ELR (cell line): Measurements from ENCODE around the gene C11orf91.
"Not testable (repeated sequence)": the region's sequence is repeated elsewhere in the genome, so short reads cannot be mapped to it uniquely, and the experiment has no call there.

Source experiments
- DNase-seq: peaks from one replicate; pipeline ENCODE4 v3.0.0-alpha.2; 2015; ENCODE audit warnings: low read depth

Gene C11orf91

DNA sequence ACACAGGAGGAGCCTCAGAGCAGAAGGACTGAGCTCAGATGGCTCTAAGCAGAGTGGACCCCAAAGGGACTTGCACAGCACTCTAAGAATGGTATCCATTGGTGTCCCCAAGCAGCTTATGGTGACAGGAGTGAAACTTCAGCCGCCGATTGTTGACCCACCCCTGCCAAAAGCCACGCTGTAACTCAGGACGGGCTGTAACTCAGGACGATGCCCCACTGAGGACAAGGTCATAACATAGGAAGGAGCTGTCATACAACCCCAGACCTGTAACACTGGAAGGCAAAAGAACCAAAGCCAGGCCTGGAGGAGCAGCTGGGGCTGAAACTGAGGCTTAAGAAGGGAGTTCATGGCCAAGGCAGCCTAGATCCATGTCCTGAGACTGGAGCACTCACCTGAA lies 21.4 kb upstream of the C11orf91 start:
- no peak for DNase-seq

DNA sequence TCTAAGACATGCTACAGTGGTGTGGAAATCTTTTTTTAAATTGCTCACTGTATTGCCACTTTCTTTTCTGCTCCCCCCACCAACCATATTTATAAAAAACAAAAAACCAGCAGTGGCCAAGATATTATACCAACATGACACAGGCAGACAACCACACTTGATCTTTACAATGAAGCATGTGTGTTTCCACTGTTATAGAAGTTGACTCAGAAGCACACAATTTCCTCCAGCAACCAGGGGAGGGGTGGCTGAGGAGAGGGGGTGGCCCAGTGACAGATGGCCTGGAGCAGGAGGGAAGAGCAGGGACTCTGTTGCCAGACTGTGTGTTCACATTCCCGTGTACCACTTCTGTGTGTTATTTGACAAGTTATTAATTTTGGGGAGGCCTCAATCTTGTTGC lies 20.8 kb upstream of the C11orf91 start:
- DNase-seq: peak; percentile 85

DNA sequence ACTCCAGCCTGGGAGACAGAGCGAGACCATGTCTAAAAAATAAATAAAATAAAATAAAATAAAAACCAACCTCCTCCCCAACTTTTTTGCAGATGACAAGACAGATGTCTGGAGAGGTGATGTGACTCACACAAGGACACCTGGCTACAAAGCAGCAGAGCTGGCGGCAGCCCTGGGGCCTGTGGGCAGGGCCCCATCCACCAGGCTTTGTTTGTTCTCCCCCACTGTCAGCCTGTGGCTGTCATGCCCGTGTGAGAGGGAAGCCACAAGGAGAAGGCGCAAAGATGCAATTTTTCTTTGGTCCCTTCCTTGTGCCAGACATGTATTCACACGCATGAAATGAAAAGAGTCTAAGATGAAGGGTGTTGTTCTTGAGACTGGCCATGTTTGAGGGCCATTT lies 19.0 kb upstream of the C11orf91 start:
- no peak for DNase-seq

DNA sequence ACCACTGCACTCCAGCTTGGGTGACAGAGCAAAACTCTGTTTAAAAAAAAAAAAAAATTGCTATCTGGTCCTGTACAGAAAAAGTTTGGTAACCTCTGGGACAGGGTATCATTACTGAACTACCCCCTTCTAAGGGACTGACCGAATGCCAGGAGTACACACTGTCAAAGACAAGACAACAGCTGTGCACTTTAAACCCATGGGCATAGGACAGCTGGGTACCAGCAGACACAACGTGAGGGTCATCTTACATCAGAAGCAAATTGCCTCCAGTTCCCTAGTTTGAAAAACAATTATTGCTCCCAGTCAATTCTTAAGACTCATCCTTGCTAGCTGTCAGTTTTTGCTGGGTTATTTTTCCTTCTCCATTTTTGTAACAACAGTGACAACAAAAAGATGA lies 17.8 kb upstream of the C11orf91 start:
- no peak for DNase-seq

DNA sequence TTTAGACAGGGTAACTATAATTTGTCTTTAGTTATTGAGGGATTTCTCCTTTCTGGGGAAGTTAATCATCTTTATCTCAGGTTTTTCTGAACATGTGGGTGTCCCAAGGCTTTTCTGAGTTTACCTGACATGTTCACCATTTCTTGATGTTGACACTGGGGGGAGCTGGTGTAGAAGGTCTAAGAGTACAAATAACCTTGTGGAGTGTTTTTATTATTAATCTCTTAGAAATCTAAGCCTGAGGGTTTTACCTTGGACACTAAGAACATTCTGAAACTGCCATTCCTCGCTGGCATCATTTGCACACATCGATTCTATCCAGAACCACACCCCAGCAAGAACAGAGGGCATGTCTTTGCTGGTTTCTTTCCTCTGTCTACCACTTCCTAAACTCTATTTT lies 15.6 kb upstream of the C11orf91 start:
- DNase-seq: peak; percentile 76

DNA sequence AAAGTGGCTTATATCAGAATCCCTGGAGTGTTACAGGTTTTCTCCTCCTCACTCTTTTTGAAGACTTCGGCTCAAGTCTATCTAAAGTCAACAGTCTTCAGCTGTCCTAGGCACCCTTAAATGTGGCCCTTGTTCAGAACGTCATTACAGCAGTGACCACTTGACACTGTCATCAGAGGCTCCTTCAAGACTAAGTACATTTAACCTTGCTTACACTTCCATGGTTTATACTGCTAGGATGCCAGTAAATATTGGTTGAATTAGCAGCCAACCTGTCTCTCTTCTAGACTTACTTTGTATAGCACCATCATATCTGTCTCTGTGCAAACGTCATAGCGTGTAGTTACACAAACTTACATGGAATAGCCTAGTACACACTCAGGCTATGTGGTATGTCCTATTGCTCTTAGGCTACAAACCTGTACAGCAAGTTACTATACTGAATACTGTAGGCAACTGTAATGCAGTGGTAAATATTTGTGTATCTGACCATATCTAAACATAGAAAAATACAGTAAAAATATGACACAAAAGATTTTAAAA lies 13.3 kb upstream of the C11orf91 start:
- no peak for DNase-seq

DNA sequence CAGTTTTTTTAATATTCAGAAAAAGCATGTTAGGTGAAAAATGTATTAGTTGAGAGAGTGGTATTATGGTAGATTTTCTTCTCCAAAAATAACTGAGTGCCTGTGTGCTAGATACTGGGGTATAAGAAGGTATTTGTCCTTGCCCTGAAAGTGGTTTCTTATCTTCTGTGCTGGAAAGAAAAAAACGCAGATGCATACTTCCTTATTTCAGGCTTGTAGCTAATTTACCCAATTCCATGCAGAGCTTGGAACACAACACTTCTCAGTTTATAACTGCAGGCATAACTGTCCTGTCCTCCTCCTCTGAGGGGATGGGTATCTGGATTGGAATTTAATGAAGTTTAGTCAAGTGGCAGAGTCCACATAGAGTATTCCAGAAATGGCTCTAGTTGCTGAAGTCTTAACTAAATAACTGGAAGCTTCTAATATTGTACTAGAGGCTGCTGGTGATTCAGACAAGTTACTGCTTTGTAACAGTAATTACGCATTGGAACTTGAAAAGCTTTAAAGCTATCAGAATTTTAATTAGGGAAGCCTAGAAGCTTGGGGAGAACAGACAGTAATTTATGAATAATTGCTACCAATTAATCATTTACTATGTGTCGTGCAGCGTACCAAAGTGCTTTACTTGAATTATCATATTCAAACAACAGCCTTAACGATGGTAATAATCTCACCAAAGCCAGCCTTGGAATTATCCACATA lies 12.7 kb upstream of the C11orf91 start:
- DNase-seq: no peak

DNA sequence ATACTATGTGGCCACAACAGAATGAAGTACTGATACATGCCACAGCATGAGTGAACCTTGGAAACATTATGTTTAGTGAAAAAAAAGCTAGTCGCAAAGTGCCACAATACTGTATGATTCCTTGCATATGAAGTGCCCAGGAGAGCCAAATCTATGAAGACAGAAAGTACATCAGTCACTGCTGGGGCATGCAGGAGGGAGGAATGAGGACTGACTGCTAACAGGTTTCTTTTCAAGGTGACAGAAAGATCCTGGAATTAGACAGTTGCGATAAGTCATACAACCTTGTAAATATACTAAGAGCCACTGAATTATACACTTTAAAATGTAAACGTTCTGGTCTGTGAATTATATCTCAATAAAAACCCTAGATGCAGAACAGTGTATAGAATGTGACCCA lies 11.8 kb upstream of the C11orf91 start:
- DNase-seq: no peak

DNA sequence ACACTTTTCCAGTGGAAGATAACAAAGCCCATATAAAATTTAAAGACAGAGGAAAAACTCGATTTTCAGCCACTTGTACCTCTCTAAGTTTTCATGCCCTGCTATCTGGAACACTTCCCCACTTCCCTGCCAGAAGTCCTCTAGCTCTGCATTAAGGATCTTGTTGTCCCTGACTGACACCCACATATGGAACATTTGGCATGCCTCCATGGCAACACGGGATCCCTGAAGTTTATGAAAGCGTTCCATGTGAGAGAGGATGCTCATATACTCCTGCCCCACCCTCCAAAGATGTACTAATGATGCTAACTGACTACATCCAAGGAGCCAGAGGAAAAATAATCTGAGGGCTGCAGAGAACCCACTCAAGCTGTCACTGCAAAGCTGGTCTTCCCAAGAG lies 8.8 kb upstream of the C11orf91 start:
- no peak for DNase-seq

DNA sequence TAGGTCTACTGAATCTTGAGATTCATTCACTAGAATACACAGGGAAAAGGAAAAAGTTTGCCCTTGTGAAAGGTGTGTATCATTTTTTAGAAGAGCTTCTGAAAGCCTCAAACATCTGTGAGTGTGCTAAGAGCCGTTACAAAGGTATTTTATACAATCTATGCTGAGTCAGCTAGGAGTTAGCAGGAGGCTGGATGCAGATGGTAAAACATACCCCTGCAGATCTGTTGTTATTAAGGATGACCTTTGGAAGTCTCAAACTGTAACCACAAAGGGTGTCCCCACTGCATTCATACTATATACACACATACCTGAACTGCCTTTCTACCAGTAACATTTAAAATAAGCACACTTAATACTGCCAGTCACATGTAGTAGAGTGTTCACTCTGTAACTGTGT lies 8.4 kb upstream of the C11orf91 start:
- no peak for DNase-seq

DNA sequence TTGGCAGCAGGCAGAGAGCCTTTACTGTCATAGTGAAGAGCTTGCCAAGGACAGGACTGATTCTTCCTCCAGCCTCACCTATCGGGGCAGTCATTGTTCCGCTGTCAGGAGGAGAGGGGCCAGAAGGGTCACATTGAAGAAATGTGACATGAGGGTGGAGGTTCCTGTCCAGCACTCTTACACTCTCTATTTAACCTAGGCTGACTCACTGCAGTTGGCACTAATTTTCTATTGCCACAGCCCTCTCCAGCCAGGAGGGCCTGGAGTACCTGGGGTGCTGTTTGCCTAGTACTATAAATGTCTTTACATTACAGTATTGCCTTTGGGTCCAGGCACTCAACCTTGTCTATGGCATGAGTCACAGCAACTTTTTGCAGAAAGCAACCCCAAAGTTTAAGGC lies 7.2 kb upstream of the C11orf91 start:
- not testable (repeated sequence) for DNase-seq

DNA sequence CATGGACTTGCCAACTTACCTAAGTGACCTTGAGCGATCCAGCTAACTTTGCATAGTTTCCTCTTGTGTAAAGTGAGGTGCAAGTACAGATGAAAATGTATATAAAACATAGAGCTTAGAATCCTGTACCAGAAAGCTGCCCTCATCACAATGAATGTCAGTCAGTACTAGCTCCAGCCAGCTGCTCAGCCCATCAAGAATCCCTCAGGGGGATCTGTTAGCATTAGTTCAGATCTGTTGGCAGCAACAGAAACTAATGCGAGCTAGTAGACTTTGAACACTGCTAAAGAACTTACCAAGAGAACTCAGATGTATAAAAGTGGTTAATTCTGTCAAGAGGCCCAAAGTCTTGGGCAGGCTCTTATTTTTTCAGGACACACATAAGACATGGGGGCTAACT lies 6.3 kb upstream of the C11orf91 start:
- DNase-seq: no peak

DNA sequence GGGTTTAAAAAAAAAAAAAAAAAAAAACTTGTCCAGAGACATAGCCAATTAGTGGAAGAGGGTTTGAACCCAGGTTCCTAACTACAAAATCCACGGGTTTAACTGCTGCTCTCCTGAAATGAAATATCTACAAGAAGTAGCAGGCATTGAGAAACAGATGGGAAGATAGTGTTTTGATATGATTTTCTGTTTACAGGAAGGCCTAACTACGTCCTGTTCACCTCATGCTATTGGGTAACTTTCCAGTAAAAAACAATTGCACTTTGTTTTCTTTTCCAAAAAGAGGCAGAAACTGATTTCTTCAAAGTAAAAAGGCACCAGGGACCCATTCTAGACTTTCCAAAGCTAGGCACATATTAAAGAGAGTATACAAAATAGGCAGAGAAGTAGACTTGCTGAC lies 5.9 kb upstream of the C11orf91 start:
- DNase-seq: no peak

DNA sequence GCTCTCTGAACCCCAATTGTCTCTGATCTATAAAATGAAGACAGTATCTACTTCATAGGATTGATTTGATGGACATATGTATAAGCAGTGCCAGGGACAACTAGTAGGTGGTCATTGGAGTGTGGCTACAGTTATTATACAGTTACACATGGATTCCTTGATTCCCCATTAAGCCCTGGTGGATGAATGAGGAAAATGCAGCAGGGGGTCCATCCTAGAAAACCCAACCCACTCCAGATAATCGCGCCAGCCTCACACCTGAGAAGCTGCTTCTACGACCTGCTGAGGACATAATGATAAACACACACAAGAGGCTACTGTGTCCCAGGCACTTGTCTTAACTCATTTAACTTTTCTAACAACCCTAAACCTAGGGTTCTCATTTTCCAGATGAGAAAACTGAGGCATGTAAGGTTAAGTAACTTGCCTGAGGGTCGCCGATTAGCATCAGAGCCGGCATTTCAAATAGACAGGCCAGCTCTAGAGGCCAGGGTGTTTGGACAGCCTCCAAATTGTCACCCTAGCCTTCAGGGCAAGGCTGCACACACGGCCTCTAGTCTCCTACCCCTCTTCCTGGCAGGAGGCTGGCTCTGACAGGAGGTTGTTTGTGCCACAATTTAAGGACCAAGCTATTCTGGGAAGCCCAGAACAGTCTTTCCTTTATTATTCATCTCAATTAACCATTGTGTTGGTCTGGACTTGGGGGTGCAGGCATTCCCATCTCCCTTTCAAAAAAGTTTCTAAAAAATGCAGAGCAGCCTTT lies 3.8 kb upstream of the C11orf91 start:
- peak; percentile 35 for DNase-seq

DNA sequence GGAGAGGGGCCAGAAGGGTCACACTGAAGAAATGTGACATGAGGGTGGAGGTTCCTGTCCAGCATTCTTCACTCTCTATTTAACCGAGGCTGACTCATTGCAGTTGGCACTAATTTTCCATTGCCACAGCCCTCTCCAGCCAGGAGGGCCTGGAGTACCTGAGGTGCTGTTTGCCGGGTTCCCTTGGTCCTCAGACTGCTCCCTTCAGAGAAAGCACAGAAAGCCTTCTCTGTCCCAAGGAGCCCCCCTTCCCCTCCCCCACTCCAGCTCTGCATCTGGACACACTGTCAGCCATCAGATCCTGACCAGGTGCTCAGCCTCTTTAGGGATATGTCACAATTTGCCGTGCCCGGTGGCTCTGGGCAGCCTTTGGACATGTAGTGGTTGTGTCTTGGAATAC lies 3.2 kb upstream of the C11orf91 start:
- DNase-seq: peak; percentile 53

DNA sequence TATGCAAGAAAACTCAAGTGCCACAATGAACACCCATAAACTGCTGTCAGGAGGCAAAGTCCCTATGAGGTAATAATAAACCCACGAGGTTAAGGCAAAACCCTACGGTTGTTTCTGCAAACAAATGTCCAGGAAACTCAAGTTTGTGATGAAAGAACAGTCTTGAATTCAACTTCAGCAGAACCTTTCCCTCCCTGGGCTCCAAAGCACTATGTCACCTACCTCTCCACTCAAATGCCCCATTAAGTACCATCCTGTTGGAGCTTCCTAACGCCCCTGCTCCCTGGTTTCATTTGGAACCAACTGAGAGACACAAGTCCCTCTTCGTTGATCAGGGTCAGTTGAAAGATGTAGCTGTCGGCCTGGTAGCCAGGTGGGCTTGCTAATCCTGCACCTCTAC lies 2.6 kb upstream of the C11orf91 start:
- no peak for DNase-seq

DNA sequence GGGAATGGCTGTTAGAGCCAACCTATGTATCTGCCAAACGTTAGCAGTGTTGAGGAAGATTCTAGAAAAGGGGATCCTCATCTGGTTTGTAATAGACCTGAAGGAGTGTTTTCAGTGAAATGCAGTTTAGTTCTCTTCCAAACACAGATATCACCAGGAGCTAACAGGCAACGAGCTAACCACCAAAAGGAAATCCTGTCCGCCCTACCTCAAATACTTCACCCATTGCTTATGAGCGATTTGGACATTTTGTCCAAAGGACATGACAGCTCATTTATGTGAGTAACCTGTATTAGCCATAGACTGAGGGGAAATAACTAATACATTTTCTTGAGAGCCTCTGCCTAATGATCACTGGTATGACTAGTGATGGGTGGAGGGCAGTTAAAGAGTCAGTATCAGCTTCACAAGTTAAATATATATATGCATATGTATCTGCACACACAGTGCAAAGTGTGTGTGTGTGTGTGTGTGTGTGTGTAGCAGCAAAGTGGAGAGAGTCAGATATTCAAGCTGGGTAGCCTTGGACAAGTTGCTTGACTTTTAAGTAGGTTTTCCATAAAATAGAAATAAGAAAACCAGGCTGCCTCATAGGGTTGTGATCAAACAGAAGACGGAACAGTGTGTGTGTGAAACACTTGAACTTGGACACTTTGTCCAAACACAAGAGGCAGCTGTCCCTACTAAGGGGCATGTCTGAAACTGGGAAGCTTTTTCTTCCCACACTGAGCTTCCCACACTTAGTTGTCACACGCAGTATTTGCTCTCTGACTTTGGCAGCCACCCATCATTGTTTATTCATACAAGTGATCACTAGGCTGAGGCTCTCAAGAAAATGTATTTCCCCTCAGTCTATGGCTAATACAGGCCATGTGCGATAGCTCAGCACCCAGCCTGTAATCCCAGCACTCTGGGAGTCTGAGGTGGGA lies 940 bp upstream of the C11orf91 start:
- peak; percentile 87 for DNase-seq

DNA sequence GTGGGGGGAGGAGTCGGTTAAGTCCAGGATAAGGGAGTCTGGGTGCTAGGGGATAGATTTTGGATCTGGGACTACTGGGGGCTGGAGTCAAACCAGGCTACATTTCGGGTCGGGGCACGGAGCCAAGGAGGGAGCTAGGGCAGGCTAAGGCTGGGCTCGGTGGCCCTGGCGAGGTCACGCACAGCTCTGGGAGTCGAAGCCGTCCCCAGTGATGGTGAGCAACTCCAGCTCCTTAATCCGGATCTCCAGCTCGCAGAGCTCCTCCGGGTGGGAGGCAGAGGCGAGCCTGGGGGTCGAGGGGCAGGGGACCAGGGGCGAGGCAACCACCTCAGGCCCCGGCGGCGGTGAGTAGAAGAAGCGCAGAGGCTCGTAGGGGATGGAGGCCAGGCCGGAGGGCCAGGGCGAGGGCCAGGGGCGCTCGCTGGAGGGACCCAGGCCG lies 544 bp downstream of the C11orf91 start:
- no peak for DNase-seq

DNA sequence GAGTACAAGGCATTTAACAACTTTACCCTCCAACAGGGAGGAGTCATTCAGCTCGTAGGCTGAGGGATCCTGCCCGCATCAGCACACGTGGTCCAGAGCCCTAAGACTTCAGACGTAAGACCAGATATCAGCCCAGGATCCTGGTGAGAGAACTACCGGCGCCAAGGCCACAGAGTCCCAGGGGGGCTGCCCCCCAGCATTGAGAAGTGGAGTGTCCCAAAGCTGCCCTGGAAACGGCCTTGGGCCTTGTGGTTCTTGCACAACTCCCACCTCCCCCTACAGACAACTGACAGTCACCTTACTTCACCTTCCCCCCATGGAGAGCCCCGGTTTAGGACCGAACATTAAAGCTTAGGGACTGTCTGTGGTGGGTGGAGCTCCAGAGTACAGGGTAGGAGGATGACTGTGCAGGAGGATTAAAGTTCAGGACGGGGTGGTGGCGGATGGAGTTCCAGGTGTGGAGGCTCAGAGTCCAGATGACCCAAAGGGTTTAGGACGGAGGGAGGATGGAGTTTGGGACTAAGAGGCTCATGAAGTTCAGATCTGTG lies 1.0 kb downstream of the C11orf91 start:
- DNase-seq: no peak

DNA sequence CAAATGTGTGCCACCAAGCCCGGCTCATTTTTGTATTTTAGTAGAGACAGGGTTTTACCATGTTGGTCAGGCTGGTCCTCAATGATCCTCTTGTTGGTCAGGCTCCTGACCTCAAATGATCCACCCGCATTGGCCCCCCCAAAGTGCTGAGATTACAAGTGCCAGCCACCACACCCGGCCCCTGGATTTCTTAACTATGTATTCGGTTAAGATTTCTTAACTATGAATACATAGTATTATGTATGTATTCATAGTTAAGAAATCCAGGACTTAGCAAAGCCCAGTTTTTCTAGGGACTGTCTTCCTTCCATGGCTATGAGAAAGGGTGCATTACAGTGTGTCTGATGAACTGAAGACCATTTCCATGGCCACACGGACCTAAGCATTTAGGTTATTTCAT lies 1.7 kb downstream of the C11orf91 start:
- DNase-seq: no peak

DNA sequence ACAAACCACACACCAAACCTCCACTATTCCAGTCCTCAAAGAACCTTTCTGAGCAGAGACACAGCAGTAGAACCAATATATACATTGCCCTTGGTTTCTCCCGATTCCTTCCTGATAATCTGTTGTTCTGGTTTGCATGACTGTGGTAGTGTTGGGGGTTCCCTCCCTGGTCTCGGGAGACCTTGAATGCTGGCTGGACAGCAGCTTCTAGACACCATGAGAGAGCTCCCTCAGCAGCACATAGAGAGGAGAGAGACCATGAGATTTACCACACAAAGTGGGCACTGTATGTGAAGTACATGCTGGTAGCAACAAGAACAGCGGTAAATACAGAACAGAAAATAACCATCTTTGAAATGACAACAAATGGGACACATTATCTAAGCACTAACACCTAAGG lies 2.6 kb downstream of the C11orf91 start:
- DNase-seq: no peak
